ENCODE results near the gene MET.
"Not testable (repeated sequence)": the region's sequence is repeated elsewhere in the genome, so short reads cannot be mapped to it uniquely, and the experiment has no call there.

MET gene

GRCh38 chr7:116698930-116699721, 27.1 kb downstream of the MET start:
- DNase-seq = no peak

- no peak for DNase-seq
Measured at GRCh38 chr7:116699722-116700120, 27.7 kb downstream of the MET start.

- no peak for DNase-seq
Measured at GRCh38 chr7:116702046-116702785, 30.2 kb downstream of the MET start.

- no peak for DNase-seq
Measured at GRCh38 chr7:116704650-116705228, 32.7 kb downstream of the MET start.

GRCh38 chr7:116705419-116705818, 33.4 kb downstream of the MET start:
- DNase-seq = no peak

- DNase-seq = no peak
Measured at GRCh38 chr7:116706668-116707126, 34.7 kb downstream of the MET start.

- DNase-seq = no peak
Measured at GRCh38 chr7:116707289-116707688, 35.3 kb downstream of the MET start.

GRCh38 chr7:116708248-116708647, 36.3 kb downstream of the MET start:
- DNase-seq = no peak

GRCh38 chr7:116708861-116709260, 36.9 kb downstream of the MET start:
- DNase-seq = no peak

- no peak for DNase-seq
Measured at GRCh38 chr7:116709336-116709735, 37.3 kb downstream of the MET start.

- DNase-seq = no peak
Measured at GRCh38 chr7:116710764-116711452, 38.9 kb downstream of the MET start.

- DNase-seq = no peak
Measured at GRCh38 chr7:116711790-116712189, 39.8 kb downstream of the MET start.

- no peak for DNase-seq
Measured at GRCh38 chr7:116713500-116713899, 41.5 kb downstream of the MET start.

GRCh38 chr7:116713918-116714317, 41.9 kb downstream of the MET start:
- DNase-seq = no peak

GRCh38 chr7:116715077-116715476, 43.1 kb downstream of the MET start:
- no peak for DNase-seq

- no peak for DNase-seq
Measured at GRCh38 chr7:116717137-116717536, 45.1 kb downstream of the MET start.

- DNase-seq = not testable (repeated sequence)
Measured at GRCh38 chr7:116723959-116724529, 52.0 kb downstream of the MET start.

- DNase-seq = no peak
Measured at GRCh38 chr7:116724560-116725231, 52.7 kb downstream of the MET start.

- no peak for DNase-seq
Measured at GRCh38 chr7:116726149-116726548, 54.2 kb downstream of the MET start.

- DNase-seq = no peak
Measured at GRCh38 chr7:116726713-116727431, 54.9 kb downstream of the MET start.

GRCh38 chr7:116727432-116728009, 55.5 kb downstream of the MET start:
- no peak for DNase-seq
